K562 (cell line): ENCODE results near the gene MACROD2. TPM values are rescaled to one million over a fixed set of nuclear protein-coding genes. Genes with fewer than 3 reads are reported as not detected.

Source experiments
- ATAC-seq: fragments of 200-7000 bp; cut with Tn5 transposase; 3 replicates; pipeline ENCODE4 v1.9.1; 2020; ENCODE audit warnings: moderate library complexity
- BruUV-seq: library from RNA; stranded (reverse); fragments of 400-500 nt; replicated peaks from 2 replicates; lab custom pipeline; 2021; lab: Mats Ljungman, UMichigan
- CTCF ChIA-PET: fragments of 300-600 bp; formaldehyde crosslinking; extraction: SDS; loops from one replicate; lab custom pipeline; 2021; ENCODE audit warnings: low intra/inter-chr PET ratio; lab: Yijun Ruan, JAX
- POLR2A ChIA-PET: fragments of 300-600, 350-650 bp; sonication (Branson Sonifier 250); formaldehyde crosslinking; extraction: SDS; loops from one replicate; lab custom pipeline; 2021; ENCODE audit warnings: antibody characterized with exemption, inconsistent platforms; lab: Yijun Ruan, JAX
- DNase-seq, 4 experiments: peaks; one replicate each; pipeline versions ENCODE4 v3.0.0 to v3.0.0-alpha.2; 2011 to 2018; ENCODE audit warnings: low spot score in 3 of 4, mixed read lengths in 3 of 4; ENCODE audit errors: extremely low read depth in 1 of 4
- FAIRE-seq: peaks from 2 replicates; lab custom pipeline; 2011; peaks lifted over from hg19 to GRCh38; lab: Jason Lieb, UNC
- H2AFZ ChIP-seq: 2 replicates; pipeline ENCODE4 v1.6.0; 2011; ENCODE audit warnings: low read depth, low read length, control low read depth, inconsistent platforms
- H3K27ac ChIP-seq: fragments of 200-600 bp; 3 replicates; pipeline ENCODE4 v1.8.0; 2011; ENCODE audit warnings: low read depth, mild to moderate bottlenecking, control low read depth, inconsistent platforms, low read length, moderate library complexity, mixed read lengths; ENCODE audit errors: extremely low read depth
- H3K27me3 ChIP-seq, 2 experiments: fragments of 300-600 bp in 1 of 2; 2 replicates in 1 of 2; 3 replicates in 1 of 2; pipeline versions ENCODE4 v1.6.0 to v1.8.0; 2011; ENCODE audit warnings: inconsistent platforms in 2 of 2, low read length in 2 of 2, mild to moderate bottlenecking in 1 of 2, mixed read lengths in 1 of 2, moderate library complexity in 1 of 2; ENCODE audit not compliant: control insufficient read depth in 2 of 2, insufficient read depth in 2 of 2
- H3K36me3 ChIP-seq: fragments of 300-600 bp; 3 replicates; pipeline ENCODE4 v1.8.0; 2011; ENCODE audit warnings: mild to moderate bottlenecking, low read length, inconsistent platforms; ENCODE audit not compliant: control insufficient read depth, insufficient read depth
- H3K4me1 ChIP-seq, 2 experiments: fragments of 200-600 bp in 1 of 2; replicated peaks in 1 of 2; 2 replicates in 1 of 2; 3 replicates in 1 of 2; pipeline versions ENCODE4 v1.5.1 to v1.8.0; 2011; ENCODE audit warnings: inconsistent platforms in 2 of 2, low read length in 2 of 2, mild to moderate bottlenecking in 1 of 2, mixed read lengths in 1 of 2, moderate library complexity in 1 of 2; ENCODE audit not compliant: control insufficient read depth in 2 of 2, insufficient read depth in 2 of 2
- H3K4me2 ChIP-seq: 2 replicates; pipeline ENCODE4 v1.6.1; 2011; ENCODE audit warnings: low read length, control low read depth, inconsistent platforms, mixed read lengths; ENCODE audit not compliant: insufficient read depth
- H3K4me3 ChIP-seq: fragments of 200-600 bp; sonication (generic), shearing (Covaris generic); 2 replicates; pipeline ENCODE4 v1.5.1; 2016; ENCODE audit warnings: control low read depth, inconsistent platforms
- H3K79me2 ChIP-seq: fragments of 200-600 bp; 3 replicates; pipeline ENCODE4 v1.8.0; 2011; ENCODE audit warnings: low read length, inconsistent platforms; ENCODE audit not compliant: control insufficient read depth, insufficient read depth
- H3K9ac ChIP-seq, 2 experiments: 2 replicates each; pipeline versions ENCODE4 v1.6.0 to v1.6.1; 2011; ENCODE audit warnings: low read depth in 2 of 2, low read length in 2 of 2, control low read depth in 1 of 2, inconsistent platforms in 1 of 2, mild to moderate bottlenecking in 1 of 2, mixed read lengths in 1 of 2; ENCODE audit not compliant: insufficient read depth in 1 of 2
- H3K9me1 ChIP-seq: one replicate; pipeline ENCODE4 v1.6.0; 2011; ENCODE audit warnings: inconsistent platforms, mild to moderate bottlenecking, low read length, moderate library complexity; ENCODE audit not compliant: control insufficient read depth, insufficient read depth
- H3K9me3 ChIP-seq: replicated peaks from 2 replicates; pipeline ENCODE4 v1.5.1; 2011; ENCODE audit warnings: low read depth, low read length, inconsistent platforms; ENCODE audit not compliant: control insufficient read depth, insufficient read depth
- H4K20me1 ChIP-seq: replicated peaks from 2 replicates; pipeline ENCODE4 v1.6.1; 2011; ENCODE audit warnings: low read length, inconsistent platforms, mixed read lengths; ENCODE audit not compliant: control insufficient read depth, insufficient read depth
- CREB3L1 ChIP-seq: fragments of 450-650 bp; IDR thresholded peaks from 2 replicates; pipeline ENCODE4 v1.6.1; 2014; ENCODE audit warnings: low read depth, mild to moderate bottlenecking, moderate library complexity, borderline replicate concordance
- DMBX1 ChIP-seq: fragments of 250-450 bp; sonication (Bioruptor Pico); IDR thresholded peaks from 2 replicates; pipeline ENCODE4 v1.8.0; 2022; ENCODE audit warnings: inconsistent platforms, mild to moderate bottlenecking, moderate library complexity, borderline replicate concordance
- E2F5 ChIP-seq: sonication (generic); formaldehyde crosslinking; IDR thresholded peaks from 2 replicates; pipeline ENCODE4 v1.8.0; 2022; ENCODE audit warnings: mild to moderate bottlenecking, missing genetic modification reagents
- FOS ChIP-seq: IDR thresholded peaks from 3 replicates; pipeline ENCODE4 v1.6.1; 2011; ENCODE audit not compliant: insufficient read length; ENCODE audit errors: extremely low read depth
- MAFG ChIP-seq: fragments of 450-650 bp; conservative IDR thresholded peaks from 2 replicates; pipeline ENCODE4 v1.6.1; 2016; ENCODE audit warnings: missing genetic modification characterization, missing compliant biosample characterization
- SPI1 ChIP-seq: IDR thresholded peaks from 2 replicates; pipeline ENCODE4 v1.6.1; 2011; ENCODE audit warnings: low read depth, low read length, control low read depth, borderline replicate concordance
- TARDBP ChIP-seq: fragments of 450-650 bp; IDR thresholded peaks from 2 replicates; pipeline ENCODE4 v1.6.1; 2016
- WGBS: fragments of 100-300 bp; shearing (Covaris generic); methylation state at CpG from one replicate; pipeline ENCODE4 v1.1.6; 2016; ENCODE audit warnings: low coverage, mixed read lengths; ENCODE audit not compliant: insufficient coverage; ENCODE audit errors: missing lambda C conversion rate; 5-methylcytosine and 5-hydroxymethylcytosine counted together
- in situ Hi-C: fragments of 300-500 bp; cut with MboI; formaldehyde crosslinking; loops from 4 replicates; pipeline ENCODE4 v1.15.0; 2018; ENCODE audit warnings: inconsistent platforms, mixed read lengths
- intact Hi-C: fragments of 100-400 bp; cut with micrococcal nuclease; formaldehyde crosslinking; loops from 2 replicates; pipeline ENCODE4 v1.14.2; 2022
- polyA plus RNA-seq, 8 experiments: library from polyadenylated mRNA; depleted of rRNA in 4 of 8; stranded (reverse) in 5 of 8; unstranded in 3 of 8; fragments of >200 nt; fragmentation: Nextera tagmentation in 2 of 8; fragmentation: Illumina TruSeq in 1 of 8; extraction: Ambion mirVana in 2 of 8; extraction: Trizol in 1 of 8; gene quantifications; 2 replicates each; pipeline versions ENCODE4 v1.2.1 to v1.2.3, GENCODE V29; 2011 to 2014; ENCODE audit warnings: inconsistent platforms in 1 of 8, missing spikeins in 1 of 8
- total RNA-seq, 7 experiments: library from RNA; depleted of rRNA in 6 of 7; stranded (reverse); fragments of >200 nt in 6 of 7; fragmentation: Illumina TruSeq in 2 of 7; extraction: Trizol in 2 of 7; gene quantifications; 2 replicates each; pipeline versions ENCODE4 v1.2.1 to v1.2.3, GENCODE V29; 2011 to 2021; ENCODE audit warnings: low replicate concordance in 1 of 7

The MACROD2 gene
- total and polyA plus RNA-seq, 9 of the 15 experiments (the other 6 are each of a cell fraction or from before 2014, with no cell fraction given): not detected

- H2AFZ ChIP-seq: no peak overlapping the region
- no peaks in the 10 kb centered on the region for H4K20me1 ChIP-seq
- no peaks in the 10 kb centered on the region for H3K79me2 ChIP-seq
- ChIA-PET CTCF (no interaction called here), POLR2A (no interaction called here)
- intact Hi-C loops: no loop called here
- DNase-seq (no peak), FAIRE-seq (no peak)
- in situ Hi-C loops: no loop called here
- H3K36me3 ChIP-seq: no peaks in the 10 kb centered on the region
- 1% methylated on average over 6 of the region's 6 CpGs for WGBS
- no peaks in the 10 kb centered on the region for H3K9me3 ChIP-seq
- no peaks in the 10 kb centered on the region for H3K27me3 ChIP-seq
- no peak overlapping the region for H3K27ac ChIP-seq
- H3K9ac ChIP-seq: no peak overlapping the region
- no peak overlapping the region for H3K4me2 ChIP-seq
- TF ChIP-seq DMBX1 (no peak), E2F5 (CRISPR knock-in tag) (no peak), TARDBP (no peak), FOS (no peak), CREB3L1 (no peak), SPI1 (no peak), MAFG (tag) (no peak)
- TF ChIP-seq, all 486 proteins: peak for 0
- Histone ChIP-seq H3K9me1 (no peaks in the 10 kb centered on the region), H3K4me1 (no peaks in the 10 kb centered on the region), H3K4me3 (no peak overlapping the region)
- no TSS peak for BruUV-seq
- ATAC-seq: no peak
Measured at GRCh38 chr20:14830899-14831298, 835.6 kb downstream of the MACROD2 start.
